Small intestine (tissue), 7 donors: ENCODE data around the gene RAB5B. TPM values are rescaled to one million over a fixed set of nuclear protein-coding genes. Genes with fewer than 3 reads are reported as not detected.

ENCODE experiments used
- DNase-seq, 2 donors: peaks; one replicate each; pipeline versions ENCODE4 v3.0.0 to v3.0.0-alpha.2; 2013
- FAIRE-seq: peaks from 2 replicates; lab custom pipeline; 2012; peaks lifted over from hg19 to GRCh38; lab: Jason Lieb, UNC
- H3K27ac ChIP-seq, 3 donors: one replicate each; pipeline ENCODE4 v1.5.1; 2013; ENCODE audit warnings: low read length in 2 of 3, mild to moderate bottlenecking in 2 of 3, control low read depth in 1 of 3, inconsistent platforms in 1 of 3, low read depth in 1 of 3, moderate library complexity in 1 of 3
- H3K27me3 ChIP-seq, 3 donors: one replicate each; pipeline ENCODE4 v1.6.1; 2013; ENCODE audit warnings: low read length in 3 of 3, inconsistent platforms in 1 of 3; ENCODE audit not compliant: control insufficient read depth in 3 of 3, insufficient read depth in 3 of 3
- H3K36me3 ChIP-seq, 3 donors: one replicate each; pipeline ENCODE4 v1.6.1; 2013; ENCODE audit warnings: low read length in 3 of 3, inconsistent platforms in 1 of 3, low read depth in 1 of 3, mild to moderate bottlenecking in 1 of 3, moderate library complexity in 1 of 3; ENCODE audit not compliant: control insufficient read depth in 3 of 3, insufficient read depth in 2 of 3
- H3K4me1 ChIP-seq, 3 donors: one replicate each; pipeline ENCODE4 v1.6.1; 2013; ENCODE audit warnings: low read length in 2 of 3, inconsistent platforms in 1 of 3, low read depth in 1 of 3, mild to moderate bottlenecking in 1 of 3, moderate library complexity in 1 of 3; ENCODE audit not compliant: control insufficient read depth in 3 of 3, insufficient read depth in 2 of 3
- H3K4me3 ChIP-seq, 3 donors: one replicate each; pipeline ENCODE4 v1.5.1; 2013; ENCODE audit warnings: low read length in 3 of 3, control low read depth in 1 of 3, inconsistent platforms in 1 of 3, low read depth in 1 of 3, mild to moderate bottlenecking in 1 of 3, moderate library complexity in 1 of 3
- H3K9me3 ChIP-seq, 2 donors: one replicate each; pipeline ENCODE4 v1.6.1; 2013; ENCODE audit warnings: low read depth in 1 of 2, low read length in 1 of 2; ENCODE audit not compliant: control insufficient read depth in 2 of 2, insufficient read depth in 1 of 2
- WGBS, 3 donors: extraction: QIAGEN DNeasy Blood & Tissue Kit; methylation state at CpG; one replicate each; pipeline ENCODE4 v1.1.7; 2013; 5-methylcytosine and 5-hydroxymethylcytosine counted together
- polyA plus RNA-seq, 4 donors: library from polyadenylated mRNA; stranded (reverse) in 3 of 4; unstranded in 1 of 4; fragments of 200-250 nt in 3 of 4; fragments of 120-200 nt in 1 of 4; gene quantifications; one replicate each; pipeline versions ENCODE4 v1.2.1 to v1.2.3, GENCODE V29; 2013
- donor health status: healthy with polysubstance abuse.
- donor health status: control.
- donor health status: control.
- donor health status: Bipolar disorder and iron deficiency.
- donor health status: healthy.

The RAB5B gene
- polyA plus RNA-seq, 4 donors = 45.8 to 119 (median 48.5) TPM

DNA sequence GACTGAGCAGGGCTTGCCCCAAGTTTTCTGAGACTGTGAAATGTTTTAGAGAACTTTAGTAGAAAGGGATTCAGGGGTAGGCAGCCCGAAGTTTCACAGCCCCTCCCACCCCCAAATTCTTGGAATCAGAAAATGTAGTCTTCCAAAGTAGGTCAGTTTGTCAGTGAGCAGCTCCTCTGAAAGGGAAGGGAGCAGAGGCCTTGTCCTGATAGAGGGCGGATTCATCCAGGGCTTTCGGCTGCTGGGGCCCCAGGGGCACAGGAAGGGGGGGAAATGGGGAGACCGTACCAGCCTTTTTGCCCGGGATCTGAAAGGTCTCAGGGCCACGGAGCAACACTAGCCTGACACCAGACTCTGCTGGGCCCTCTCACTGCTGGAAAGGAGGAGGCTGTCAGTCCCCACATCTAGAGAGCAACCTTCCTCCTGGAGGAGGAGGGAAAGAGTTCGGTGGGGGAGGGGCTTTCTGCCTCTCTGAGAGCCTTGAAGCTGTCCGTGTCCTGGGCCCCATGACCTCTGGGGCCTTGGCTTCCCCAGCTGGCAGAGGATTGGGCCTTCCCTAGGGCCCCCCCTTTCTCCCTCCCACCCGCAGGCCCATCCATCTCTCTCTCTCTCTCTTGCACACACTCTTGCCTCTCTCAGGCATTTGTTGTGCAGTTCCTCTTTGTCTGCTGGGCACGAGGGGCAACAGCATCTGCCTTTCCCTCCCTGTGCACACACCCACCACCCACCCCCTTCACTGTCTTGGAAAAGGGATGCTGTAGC, 46.7 kb downstream of the RAB5B start, which contains the start of gene IKZF4:
Gene IKZF4 (plus strand): TSS at position 621 of the 762 bp plus-strand sequence. CDS start 451 bp downstream, outside the sequence.
- WGBS, 3 donors = 27 to 73% (median 59%) methylated on average over 10 of the region's 10 CpGs
- peak within 1 kb of the TSS in 2 of 3 donors; percentile 42 to 78 for H3K27ac ChIP-seq
- peaks cover 0 to 62% (median 3%) of the 10 kb centered on the region in 3 donors for H3K4me1 ChIP-seq
- H3K9me3 ChIP-seq = no peaks in the 10 kb centered on the region
- FAIRE-seq (no peak), DNase-seq (peak in 1 of 2 donors; percentile 83)
- no peaks in the 10 kb centered on the region for H3K27me3 ChIP-seq
- peak within 1 kb of the TSS in 1 of 3 donors; percentile 41 for H3K4me3 ChIP-seq
- H3K36me3 ChIP-seq = peaks cover 0 to 11% (median 3%) of the 10 kb centered on the region in 3 donors

DNA sequence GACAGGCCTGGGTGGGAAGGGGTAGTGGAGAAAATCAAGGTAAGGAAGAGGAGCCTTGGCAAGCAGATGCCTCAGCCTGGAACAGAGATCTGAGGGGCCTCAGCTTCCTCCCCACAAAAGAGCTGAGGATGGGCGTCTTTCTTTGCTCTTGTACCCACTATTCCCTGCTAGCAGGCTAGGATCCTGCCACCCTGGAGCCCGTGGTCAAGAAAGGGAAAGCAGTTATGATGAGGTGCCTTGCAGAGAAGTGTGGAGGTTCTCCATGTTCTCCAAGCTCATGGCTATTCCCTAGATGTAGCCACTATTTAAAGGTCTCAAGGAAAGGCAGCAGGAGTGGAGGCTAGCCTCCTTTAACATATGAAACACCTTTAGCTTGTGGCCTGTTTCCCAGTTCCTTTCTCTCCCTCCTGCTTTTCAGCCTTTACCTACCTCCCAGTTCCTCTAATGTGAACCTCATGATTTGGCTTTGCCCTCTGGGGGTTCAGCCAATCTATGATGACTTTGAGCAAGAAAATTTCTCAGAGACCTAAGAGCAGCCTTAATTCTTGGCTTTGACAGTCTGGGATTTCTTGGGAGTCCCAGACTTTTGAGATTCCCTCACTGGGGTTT, 48.1 kb downstream of the RAB5B start:
- 43 to 67% (median 66%) methylated on average over 2 of the region's 2 CpGs for WGBS, 3 donors
- peak overlapping the region in 2 of 3 donors; percentile 42 to 78 for H3K27ac ChIP-seq
- no peak for FAIRE-seq
- no peak for DNase-seq
- H3K27me3 ChIP-seq = no peaks in the 10 kb centered on the region
- peaks cover 0 to 54% (median 3%) of the 10 kb centered on the region in 3 donors for H3K4me1 ChIP-seq
- H3K4me3 ChIP-seq = peak overlapping the region in 1 of 3 donors; percentile 41
- no peaks in the 10 kb centered on the region for H3K9me3 ChIP-seq
- H3K36me3 ChIP-seq = peaks cover 0 to 25% (median 3%) of the 10 kb centered on the region in 3 donors

DNA sequence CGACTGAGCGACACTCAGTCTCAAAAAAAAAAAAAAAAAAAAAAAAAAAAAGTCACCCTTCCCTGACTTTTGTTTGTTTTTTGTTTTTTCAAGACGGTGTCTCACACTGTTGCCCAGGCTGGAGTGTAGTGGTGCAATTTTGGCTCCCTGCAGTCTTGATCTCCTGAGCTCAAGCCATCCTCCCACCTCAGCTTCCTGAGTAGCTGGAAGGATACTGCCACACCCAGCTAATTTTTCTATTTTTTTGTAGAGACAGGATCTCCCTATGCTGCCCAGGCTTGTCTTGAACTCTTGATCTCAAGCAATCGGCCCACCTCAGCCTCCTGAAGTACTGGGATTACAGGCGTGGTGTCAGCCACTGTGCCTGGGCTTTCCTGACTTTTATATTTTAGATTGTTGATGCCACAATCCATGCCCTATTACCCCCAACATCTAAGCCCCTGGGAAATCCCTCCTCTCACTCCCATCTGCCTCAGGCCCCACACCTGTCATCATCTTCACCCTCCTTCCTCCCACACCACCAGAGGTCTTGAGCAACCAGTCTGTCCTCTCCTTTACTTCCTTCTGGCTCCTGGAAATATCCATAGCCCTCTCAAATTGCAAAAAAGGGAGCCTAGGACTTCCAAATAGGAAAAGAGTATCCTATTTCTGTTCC, 54.8 kb downstream of the RAB5B start:
- DNase-seq = no peak
- FAIRE-seq = no peak
- Histone ChIP-seq H3K9me3 (no peaks in the 10 kb centered on the region), H3K4me3 (no peak overlapping the region), H3K36me3 (peaks cover 0 to 63% (median 14%) of the 10 kb centered on the region in 3 donors), H3K27me3 (no peaks in the 10 kb centered on the region), H3K4me1 (peaks cover 0 to 9% (median 0%) of the 10 kb centered on the region in 3 donors), H3K27ac (peak overlapping the region in 1 of 3 donors; percentile 0)
- 68 to 81% (median 76%) methylated on average over 3 to 5 of the region's 5 CpGs for WGBS, 3 donors

DNA sequence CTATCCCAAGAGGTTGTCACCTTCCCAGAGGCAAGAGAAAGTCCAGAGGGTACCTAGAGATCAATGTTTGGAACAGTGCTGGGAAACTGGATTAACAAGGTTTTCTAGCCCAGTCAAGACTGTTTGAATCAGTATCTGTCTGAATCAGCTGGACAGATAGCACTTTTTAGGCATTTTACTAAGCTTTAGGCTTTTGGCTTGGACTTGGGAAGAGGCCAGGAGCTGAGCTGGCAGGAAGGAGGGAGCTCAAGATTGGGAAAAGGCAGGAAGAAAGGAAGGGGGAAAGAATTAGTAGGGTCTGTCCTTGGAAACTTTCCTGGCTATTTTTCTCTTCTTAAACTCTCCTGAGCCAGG, 55.3 kb downstream of the RAB5B start:
- Histone ChIP-seq H3K9me3 (no peaks in the 10 kb centered on the region), H3K4me1 (peaks cover 0 to 9% (median 0%) of the 10 kb centered on the region in 3 donors), H3K27me3 (no peaks in the 10 kb centered on the region), H3K36me3 (peaks cover 0 to 64% (median 15%) of the 10 kb centered on the region in 3 donors), H3K4me3 (no peak overlapping the region), H3K27ac (peak overlapping the region in 1 of 3 donors; percentile 0)
- FAIRE-seq (no peak), DNase-seq (no peak)

GRCh38 chr12:56029666-56030293, 55.9 kb downstream of the RAB5B start:
- Histone ChIP-seq H3K4me1 (peaks cover 0 to 9% (median 0%) of the 10 kb centered on the region in 3 donors), H3K9me3 (no peaks in the 10 kb centered on the region), H3K36me3 (peaks cover 0 to 67% (median 15%) of the 10 kb centered on the region in 3 donors), H3K27ac (no peak overlapping the region), H3K27me3 (no peaks in the 10 kb centered on the region), H3K4me3 (no peak overlapping the region)
- DNase-seq (peak; percentile 67 to 74), FAIRE-seq (no peak)
- 82 to 85% (median 85%) methylated on average over 6 of the region's 6 CpGs for WGBS, 3 donors

- H3K27me3 ChIP-seq = no peaks in the 10 kb centered on the region
- no peak overlapping the region for H3K4me3 ChIP-seq
- FAIRE-seq = no peak
- WGBS, 3 donors = 81 to 100% (median 82%) methylated on average over 1 of the region's 1 CpG
- H3K9me3 ChIP-seq = no peaks in the 10 kb centered on the region
- no peak overlapping the region for H3K27ac ChIP-seq
- peaks cover 0 to 9% (median 0%) of the 10 kb centered on the region in 3 donors for H3K4me1 ChIP-seq
- H3K36me3 ChIP-seq = peaks cover 0 to 60% (median 17%) of the 10 kb centered on the region in 3 donors
- DNase-seq = no peak
Measured at GRCh38 chr12:56031987-56032386, 58.1 kb downstream of the RAB5B start.

DNA sequence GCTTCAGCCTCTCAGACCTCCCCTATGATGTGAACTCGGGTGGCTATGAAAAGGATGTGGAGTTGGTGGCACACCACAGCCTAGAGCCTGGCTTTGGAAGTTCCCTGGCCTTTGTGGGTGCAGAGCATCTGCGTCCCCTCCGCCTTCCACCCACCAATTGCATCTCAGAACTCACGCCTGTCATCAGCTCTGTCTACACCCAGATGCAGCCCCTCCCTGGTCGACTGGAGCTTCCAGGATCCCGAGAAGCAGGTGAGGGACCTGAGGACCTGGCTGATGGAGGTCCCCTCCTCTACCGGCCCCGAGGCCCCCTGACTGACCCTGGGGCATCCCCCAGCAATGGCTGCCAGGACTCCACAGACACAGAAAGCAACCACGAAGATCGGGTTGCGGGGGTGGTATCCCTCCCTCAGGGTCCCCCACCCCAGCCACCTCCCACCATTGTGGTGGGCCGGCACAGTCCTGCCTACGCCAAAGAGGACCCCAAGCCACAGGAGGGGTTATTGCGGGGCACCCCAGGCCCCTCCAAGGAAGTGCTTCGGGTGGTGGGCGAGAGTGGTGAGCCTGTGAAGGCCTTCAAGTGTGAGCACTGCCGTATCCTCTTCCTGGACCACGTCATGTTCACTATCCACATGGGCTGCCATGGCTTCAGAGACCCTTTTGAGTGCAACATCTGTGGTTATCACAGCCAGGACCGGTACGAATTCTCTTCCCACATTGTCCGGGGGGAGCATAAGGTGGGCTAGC, 60.9 kb downstream of the RAB5B start:
- no peaks in the 10 kb centered on the region for H3K27me3 ChIP-seq
- no peak for FAIRE-seq
- WGBS, 3 donors = 74 to 86% (median 84%) methylated on average over 18 to 21 of the region's 21 CpGs
- no peaks in the 10 kb centered on the region for H3K9me3 ChIP-seq
- H3K4me3 ChIP-seq = no peak overlapping the region
- peaks cover 0 to 48% (median 17%) of the 10 kb centered on the region in 3 donors for H3K36me3 ChIP-seq
- no peaks in the 10 kb centered on the region for H3K4me1 ChIP-seq
- H3K27ac ChIP-seq = no peak overlapping the region
- no peak for DNase-seq
